Activated T-helper 2 cell treated with anti-CD3 and anti-CD28 coated beads, Interferon-gamma antibody, Interleukin-2, Interleukin-4, amounts not matched to agents 10 μg/mL and 5 μg/mL and 100 μg/mL, durations not matched to agents 14 hours and 24 hours and 36 hours (primary cell): Measurements from ENCODE around the gene POLR3GL. TPM values are rescaled to one million over a fixed set of nuclear protein-coding genes. Genes with fewer than 3 reads are reported as not detected.

Experiments
- DNase-seq: peaks from one replicate; pipeline ENCODE4 v3.0.0; 2021; ENCODE audit warnings: low spot score
- H3K27ac Mint-ChIP-seq: one replicate; pipeline ENCODE4 v1.8.0; 2021; ENCODE audit warnings: mixed read lengths
- H3K27me3 Mint-ChIP-seq: one replicate; pipeline ENCODE4 v1.8.0; 2021; ENCODE audit warnings: low read depth, mixed read lengths
- H3K36me3 Mint-ChIP-seq: one replicate; pipeline ENCODE4 v1.8.0; 2021; ENCODE audit warnings: low read depth, mixed read lengths
- H3K4me1 Mint-ChIP-seq: one replicate; pipeline ENCODE4 v1.8.0; 2021; ENCODE audit warnings: low read depth, mixed read lengths
- H3K4me3 Mint-ChIP-seq: one replicate; pipeline ENCODE4 v1.8.0; 2021; ENCODE audit warnings: low read depth, mild to moderate bottlenecking, moderate library complexity, mixed read lengths
- H3K9me3 Mint-ChIP-seq: one replicate; pipeline ENCODE4 v1.8.0; 2021; ENCODE audit warnings: mixed read lengths
- intact Hi-C: fragments of 100-400 bp; cut with micrococcal nuclease; formaldehyde crosslinking; loops from one replicate; pipeline ENCODE4 v1.15.1; 2023
- total RNA-seq: library from RNA; stranded (reverse); gene quantifications from 2 replicates; pipeline ENCODE4 v1.2.3, GENCODE V29; 2022

POLR3GL gene
- total RNA-seq, 1 donor from 2014 or later: 14.7 TPM

- intact Hi-C loops: no loop called here
- Mint-ChIP-seq H3K9me3 (no peaks in the 10 kb centered on the region), H3K4me1 (peaks cover 56% of the 10 kb centered on the region), H3K4me3 (peak overlapping the region; percentile 98), H3K36me3 (peaks cover 22% of the 10 kb centered on the region), H3K27ac (no peak overlapping the region), H3K27me3 (no peaks in the 10 kb centered on the region)
- no peak for DNase-seq
These were observed 8.1 kb upstream of the POLR3GL start for GRCh38 chr1:145956361-145956760.

GRCh38 chr1:145956781-145957442 lies 7.6 kb upstream of the POLR3GL start:
- intact Hi-C loops: loop anchor here (1.0 kb wide), 1 partner anchor 30 kb away; the partner anchor contains the start of gene RBM8A
- H3K9me3 Mint-ChIP-seq: no peaks in the 10 kb centered on the region
- peaks cover 17% of the 10 kb centered on the region for H3K36me3 Mint-ChIP-seq
- H3K4me1 Mint-ChIP-seq: peaks cover 56% of the 10 kb centered on the region
- H3K4me3 Mint-ChIP-seq: peak overlapping the region; percentile 98
- DNase-seq: no peak
- H3K27me3 Mint-ChIP-seq: no peaks in the 10 kb centered on the region
- peak overlapping the region; percentile 91 for H3K27ac Mint-ChIP-seq

GRCh38 chr1:145957443-145958319 lies 6.8 kb upstream of the POLR3GL start, which contains the start of gene LIX1L:
LIX1L (minus strand) TSS chr1:145958017; CDS start chr1:145957927, 90 bp downstream.
- Mint-ChIP-seq H3K9me3 (no peaks in the 10 kb centered on the region), H3K27me3 (no peaks in the 10 kb centered on the region), H3K4me1 (peaks cover 56% of the 10 kb centered on the region), H3K4me3 (peak within 1 kb of the TSS; percentile 98), H3K36me3 (peaks cover 13% of the 10 kb centered on the region), H3K27ac (peak within 1 kb of the TSS; percentile 91)
- peak; percentile 93 for DNase-seq
- intact Hi-C loops: loop anchor here (1.0 to 2.0 kb wide), 2 partner anchors 30 to 79 kb away; partner anchors contain the start of gene RBM8A

GRCh38 chr1:145958734-145959133 lies 5.8 kb upstream of the POLR3GL start:
- Mint-ChIP-seq H3K36me3 (peaks cover 7% of the 10 kb centered on the region), H3K4me3 (no peak overlapping the region), H3K9me3 (no peaks in the 10 kb centered on the region), H3K4me1 (peaks cover 67% of the 10 kb centered on the region), H3K27me3 (no peaks in the 10 kb centered on the region), H3K27ac (no peak overlapping the region)
- DNase-seq: no peak
- intact Hi-C loops: loop anchor here (2.0 kb wide), 1 partner anchor 78 kb away; no protein-coding TSS in a partner anchor

- Mint-ChIP-seq H3K4me1 (peaks cover 71% of the 10 kb centered on the region), H3K27me3 (no peaks in the 10 kb centered on the region), H3K9me3 (no peaks in the 10 kb centered on the region), H3K27ac (no peak overlapping the region), H3K4me3 (peak overlapping the region; percentile 1), H3K36me3 (peaks cover 5% of the 10 kb centered on the region)
- DNase-seq: no peak
- intact Hi-C loops: loop anchor here (2.0 kb wide), 1 partner anchor 77 kb away; no protein-coding TSS in a partner anchor
These were observed 5.2 kb upstream of the POLR3GL start for GRCh38 chr1:145959333-145959732.

- peaks cover 5% of the 10 kb centered on the region for H3K36me3 Mint-ChIP-seq
- intact Hi-C loops: loop anchor here (2.0 to 5.0 kb wide), 2 partner anchors 37 to 77 kb away; partner anchors contain the start of gene TXNIP
- H3K27ac Mint-ChIP-seq: no peak overlapping the region
- H3K27me3 Mint-ChIP-seq: no peaks in the 10 kb centered on the region
- no peak for DNase-seq
- H3K4me1 Mint-ChIP-seq: peaks cover 69% of the 10 kb centered on the region
- no peaks in the 10 kb centered on the region for H3K9me3 Mint-ChIP-seq
- peak overlapping the region; percentile 9 for H3K4me3 Mint-ChIP-seq
These were observed 4.5 kb upstream of the POLR3GL start for GRCh38 chr1:145959957-145960467.

- H3K9me3 Mint-ChIP-seq: no peaks in the 10 kb centered on the region
- DNase-seq: no peak
- intact Hi-C loops: loop anchor here (5.0 kb wide), 1 partner anchor 37 kb away; the partner anchor contains the start of gene TXNIP
- H3K27ac Mint-ChIP-seq: peak overlapping the region; percentile 34
- H3K4me3 Mint-ChIP-seq: peak overlapping the region; percentile 87
- peaks cover under 1% of the 10 kb centered on the region for H3K36me3 Mint-ChIP-seq
- no peaks in the 10 kb centered on the region for H3K27me3 Mint-ChIP-seq
- peaks cover 67% of the 10 kb centered on the region for H3K4me1 Mint-ChIP-seq
These were observed 3.9 kb upstream of the POLR3GL start for GRCh38 chr1:145960468-145961108.

- H3K27ac Mint-ChIP-seq: peak overlapping the region; percentile 34
- peaks cover 63% of the 10 kb centered on the region for H3K4me1 Mint-ChIP-seq
- H3K27me3 Mint-ChIP-seq: no peaks in the 10 kb centered on the region
- intact Hi-C loops: loop anchor here (5.0 kb wide), 1 partner anchor 36 kb away; the partner anchor contains the start of gene TXNIP
- H3K9me3 Mint-ChIP-seq: no peaks in the 10 kb centered on the region
- peak overlapping the region; percentile 87 for H3K4me3 Mint-ChIP-seq
- DNase-seq: no peak
- H3K36me3 Mint-ChIP-seq: no peaks in the 10 kb centered on the region
These were observed 3.4 kb upstream of the POLR3GL start for GRCh38 chr1:145961109-145961424.

GRCh38 chr1:145961425-145962156 lies 2.9 kb upstream of the POLR3GL start:
- intact Hi-C loops: loop anchor here (5.0 kb wide), 1 partner anchor 36 kb away; the partner anchor contains the start of gene TXNIP
- H3K27me3 Mint-ChIP-seq: no peaks in the 10 kb centered on the region
- H3K9me3 Mint-ChIP-seq: no peaks in the 10 kb centered on the region
- H3K4me3 Mint-ChIP-seq: peak overlapping the region; percentile 87
- peak overlapping the region; percentile 62 for H3K27ac Mint-ChIP-seq
- DNase-seq: no peak
- H3K36me3 Mint-ChIP-seq: no peaks in the 10 kb centered on the region
- peaks cover 59% of the 10 kb centered on the region for H3K4me1 Mint-ChIP-seq

GRCh38 chr1:145962157-145963102 lies 2.1 kb upstream of the POLR3GL start:
- intact Hi-C loops: loop anchor here (5.0 kb wide), 1 partner anchor 35 kb away; the partner anchor contains the start of gene TXNIP
- no peak for DNase-seq
- Mint-ChIP-seq H3K9me3 (peaks cover 7% of the 10 kb centered on the region), H3K4me3 (peak overlapping the region; percentile 90), H3K27me3 (no peaks in the 10 kb centered on the region), H3K4me1 (peaks cover 53% of the 10 kb centered on the region), H3K36me3 (peaks cover 7% of the 10 kb centered on the region), H3K27ac (peak overlapping the region; percentile 77)
